GM18951 (cell line): ENCODE measurements around the gene ATRN.

Source experiments
- POLR2A ChIP-seq: IDR thresholded peaks from 4 replicates; pipeline ENCODE4 v1.6.1; 2011; ENCODE audit warnings: mild to moderate bottlenecking; ENCODE audit not compliant: insufficient read length, insufficient read depth; ENCODE audit errors: extremely low read depth
- in situ Hi-C: fragments of 300-500 bp; cut with MboI; formaldehyde crosslinking; loops from one replicate; pipeline ENCODE4 v1.12.0; 2022; ENCODE audit warnings: low sequenced_read_pairs, mixed read lengths, inconsistent platforms; ENCODE audit not compliant: unreplicated experiment

ATRN gene

GRCh38 chr20:3686867-3687321 is 216.1 kb downstream of the ATRN start:
- no peak for TF ChIP-seq POLR2A
- in situ Hi-C loops, result no loop called here

GRCh38 chr20:3687655-3688054 is 216.8 kb downstream of the ATRN start:
- no peak for TF ChIP-seq POLR2A
- in situ Hi-C loops, result no loop called here

GRCh38 chr20:3689978-3690377 is 219.2 kb downstream of the ATRN start:
- in situ Hi-C loops, result no loop called here
- no peak for TF ChIP-seq POLR2A

- no peak for TF ChIP-seq POLR2A
- in situ Hi-C loops, result no loop called here
Measured at GRCh38 chr20:3690413-3690812, 219.6 kb downstream of the ATRN start.

GRCh38 chr20:3691306-3691705 is 220.5 kb downstream of the ATRN start:
- no peak for TF ChIP-seq POLR2A
- in situ Hi-C loops, result no loop called here

GRCh38 chr20:3691897-3692296 is 221.1 kb downstream of the ATRN start:
- in situ Hi-C loops, result no loop called here
- no peak for TF ChIP-seq POLR2A

- TF ChIP-seq POLR2A, result no peak
- in situ Hi-C loops, result no loop called here
Measured at GRCh38 chr20:3692706-3693294, 222.0 kb downstream of the ATRN start.

- in situ Hi-C loops, result no loop called here
- no peak for TF ChIP-seq POLR2A
Measured at GRCh38 chr20:3693376-3693775, 222.6 kb downstream of the ATRN start.

GRCh38 chr20:3694864-3695263 is 224.0 kb downstream of the ATRN start:
- in situ Hi-C loops, result no loop called here
- TF ChIP-seq POLR2A, result no peak

GRCh38 chr20:3696200-3696599 is 225.4 kb downstream of the ATRN start:
- in situ Hi-C loops, result no loop called here
- no peak for TF ChIP-seq POLR2A

GRCh38 chr20:3696745-3697587 is 226.1 kb downstream of the ATRN start:
- no peak for TF ChIP-seq POLR2A
- in situ Hi-C loops, result no loop called here

GRCh38 chr20:3697588-3698305 is 226.9 kb downstream of the ATRN start:
- TF ChIP-seq POLR2A, result no peak
- in situ Hi-C loops, result no loop called here

- in situ Hi-C loops, result no loop called here
Measured at GRCh38 chr20:3698591-3699001, 227.8 kb downstream of the ATRN start.

GRCh38 chr20:3699037-3699436 is 228.2 kb downstream of the ATRN start:
- TF ChIP-seq POLR2A, result no peak

More at GRCh38 chr20:3698591-3699001, 227.8 kb downstream of the ATRN start:
- TF ChIP-seq POLR2A, result no peak

More at GRCh38 chr20:3699037-3699436, 228.2 kb downstream of the ATRN start:
- in situ Hi-C loops, result no loop called here
